GM18951 (cell line): Measurements from ENCODE around the gene NEFH.

Experiments
- POLR2A ChIP-seq: IDR thresholded peaks from 4 replicates; pipeline ENCODE4 v1.6.1; 2011; ENCODE audit warnings: mild to moderate bottlenecking; ENCODE audit not compliant: insufficient read length, insufficient read depth; ENCODE audit errors: extremely low read depth
- in situ Hi-C: fragments of 300-500 bp; cut with MboI; formaldehyde crosslinking; loops from one replicate; pipeline ENCODE4 v1.12.0; 2022; ENCODE audit warnings: low sequenced_read_pairs, mixed read lengths, inconsistent platforms; ENCODE audit not compliant: unreplicated experiment

Gene NEFH

DNA sequence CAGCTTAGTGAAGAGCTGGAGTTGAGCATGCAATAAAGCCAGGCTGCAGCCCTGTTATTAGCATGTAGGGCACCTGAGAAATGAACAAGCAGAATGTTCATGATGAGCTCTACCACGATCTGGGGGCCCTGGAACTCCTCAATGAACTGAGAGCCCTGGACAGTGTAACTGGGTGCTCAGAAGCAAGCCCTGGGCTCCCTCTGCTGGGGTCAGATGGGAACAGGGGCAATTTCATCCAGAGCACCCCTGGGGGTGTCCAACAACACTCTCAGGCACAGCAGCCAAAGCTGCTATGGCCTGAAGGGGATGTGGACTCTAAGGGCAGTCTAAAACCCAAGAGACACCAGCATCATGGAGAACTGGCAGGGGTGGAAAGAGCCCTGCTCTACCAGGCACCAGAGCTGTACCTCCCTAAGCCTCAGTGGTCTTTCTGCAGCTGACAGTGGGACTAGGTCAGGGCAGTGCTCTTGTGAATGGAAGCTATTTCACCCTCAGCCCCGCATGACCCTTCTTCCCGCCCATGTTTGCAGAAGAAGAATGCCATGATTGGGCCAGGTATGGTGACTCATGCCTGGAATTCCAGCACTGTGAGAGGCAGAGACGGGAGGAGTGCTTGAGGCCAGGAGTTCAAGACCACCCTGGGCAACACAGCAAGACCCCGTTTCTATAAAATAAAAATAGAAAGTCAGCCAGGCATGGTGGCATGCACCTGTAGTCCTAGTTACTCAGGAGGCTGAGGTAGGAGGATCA is 44.6 kb downstream of the NEFH start:
- in situ Hi-C loops, result no loop called here
- no peak for TF ChIP-seq POLR2A

DNA sequence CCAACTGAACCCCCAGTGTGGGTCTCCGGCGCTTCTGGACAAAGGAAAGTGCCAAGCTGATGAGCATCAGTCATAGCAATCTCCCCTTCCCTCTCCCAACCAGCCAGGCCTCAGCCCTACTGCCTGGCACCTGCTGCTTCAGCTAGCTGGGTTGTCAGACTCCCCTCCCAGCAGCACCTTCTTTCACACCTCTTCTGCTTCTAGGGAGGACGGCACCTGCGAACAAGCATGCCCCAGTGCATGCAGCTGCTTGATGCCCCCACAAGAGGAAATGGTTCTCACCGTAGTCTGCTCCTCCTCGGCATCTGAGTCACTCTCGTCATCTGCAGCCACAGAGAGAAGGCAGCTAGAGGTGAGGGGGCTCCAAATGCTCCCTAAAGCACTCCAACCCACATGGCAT is 48.1 kb downstream of the NEFH start:
- in situ Hi-C loops, result no loop called here
- no peak for TF ChIP-seq POLR2A

DNA sequence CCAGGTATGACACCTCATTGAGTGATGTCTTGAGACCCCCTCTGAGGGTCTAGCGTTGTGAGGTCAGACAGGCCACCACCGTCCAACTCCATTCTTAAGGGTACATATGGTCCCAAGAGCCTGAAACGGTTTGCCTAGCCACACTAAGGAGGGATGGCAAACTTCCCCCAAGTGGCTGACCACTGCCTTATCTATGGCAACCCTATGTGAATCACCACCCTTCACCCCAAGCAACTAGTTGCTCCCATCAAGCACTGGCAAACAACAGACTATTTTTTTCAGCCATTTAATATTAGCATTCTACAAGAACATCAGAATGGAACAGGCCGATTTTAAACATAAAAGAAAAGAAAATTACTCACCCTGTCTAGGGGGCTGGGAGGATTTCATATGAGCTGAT is 50.7 kb downstream of the NEFH start:
- TF ChIP-seq POLR2A, result no peak
- in situ Hi-C loops, result no loop called here

DNA sequence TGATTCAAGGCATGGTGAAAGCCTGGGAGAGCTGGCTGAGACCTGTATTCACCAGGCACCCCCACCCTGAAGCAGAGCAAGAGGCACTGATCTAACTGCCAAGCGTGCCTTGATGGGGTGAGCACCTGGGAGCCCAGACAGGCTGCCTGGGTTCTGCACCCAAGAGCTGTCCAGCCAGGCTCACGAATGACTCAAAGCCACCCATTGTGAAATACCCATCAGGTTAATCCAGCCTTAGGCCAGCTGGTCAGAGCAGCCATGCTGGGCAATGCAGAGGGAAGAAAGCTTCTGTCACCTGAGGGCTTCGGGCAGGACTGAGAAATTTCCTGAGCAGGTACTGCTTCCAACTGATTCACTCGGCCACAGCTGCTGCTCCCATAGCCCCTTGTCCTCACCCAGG is 51.4 kb downstream of the NEFH start:
- no peak for TF ChIP-seq POLR2A
- in situ Hi-C loops, result no loop called here

DNA sequence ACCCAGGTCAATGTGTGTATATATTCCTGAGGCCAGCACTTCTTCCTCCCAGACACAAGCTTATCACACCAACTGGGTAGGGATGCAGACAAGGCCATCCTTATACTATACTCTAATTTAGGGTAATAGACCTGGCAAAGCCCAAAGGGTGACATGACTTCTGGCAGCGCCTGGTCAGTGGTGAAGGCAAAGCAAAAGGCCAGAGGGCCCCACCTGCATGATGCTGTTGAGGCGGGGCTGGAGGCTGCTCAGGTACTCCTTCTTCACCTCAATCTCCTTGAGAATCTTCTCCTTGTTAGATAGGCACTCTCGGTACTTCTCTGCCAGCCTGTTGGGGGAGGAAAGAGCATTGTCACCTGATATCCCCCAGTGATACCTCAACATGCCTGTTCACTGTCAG is 56.4 kb downstream of the NEFH start:
- no peak for TF ChIP-seq POLR2A
- in situ Hi-C loops, result no loop called here

DNA sequence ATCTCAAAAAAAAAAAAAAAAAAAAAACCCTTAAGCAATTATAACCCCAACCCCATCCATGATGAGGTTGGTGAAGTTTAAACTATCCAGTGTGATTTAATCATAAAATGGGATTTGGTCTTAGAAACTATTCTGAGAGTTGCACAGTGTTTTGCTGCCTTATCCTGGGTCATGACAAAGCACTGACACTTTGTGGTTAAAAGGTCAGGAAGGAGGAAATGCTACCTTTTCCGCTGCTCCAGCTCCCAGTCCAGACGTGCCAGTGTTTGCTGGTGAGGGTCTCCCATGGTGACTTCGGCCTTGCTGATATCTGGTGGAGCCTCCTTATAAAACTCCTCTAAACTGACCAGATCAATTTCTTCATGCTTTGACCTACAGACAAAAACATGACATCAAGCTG is 59.1 kb downstream of the NEFH start:
- TF ChIP-seq POLR2A, result no peak
- in situ Hi-C loops, result no loop called here
